K562 (cell line): Measurements from ENCODE around the gene TENT4B. TPM values are rescaled to one million over a fixed set of nuclear protein-coding genes. Genes with fewer than 3 reads are reported as not detected.
A peak's percentile ranks its signal among the peaks of the same experiment; 100 is the strongest.

Experiments
- ARID3B ChIP-seq: fragments of 250-450 bp; sonication (Bioruptor Pico); IDR thresholded peaks from 2 replicates; pipeline ENCODE4 v1.4.0; 2020; ENCODE audit warnings: borderline replicate concordance
- CBX2 ChIP-seq: fragments of 200-600 bp; sonication (generic); IDR thresholded peaks from one replicate; pipeline ENCODE4 v1.6.1; 2012; ENCODE audit warnings: mild to moderate bottlenecking, low read length, inconsistent platforms; ENCODE audit not compliant: insufficient read depth, poor library complexity, severe bottlenecking
- COPS2 ChIP-seq: fragments of 450-650 bp; conservative IDR thresholded peaks from 2 replicates; pipeline ENCODE4 v1.6.1; 2016; ENCODE audit warnings: mild to moderate bottlenecking, moderate library complexity
- CTCFL ChIP-seq: IDR thresholded peaks from 2 replicates; pipeline ENCODE4 v1.6.1; 2011; ENCODE audit warnings: borderline replicate concordance, low read depth, mild to moderate bottlenecking, moderate library complexity, low read length; ENCODE audit not compliant: insufficient read depth, poor library complexity, severe bottlenecking
- ELF1 ChIP-seq: fragments of 200-800 bp; sonication (Bioruptor generic); IDR thresholded peaks from 2 replicates; pipeline ENCODE4 v1.6.1; 2016; ENCODE audit warnings: missing genetic modification characterization, missing compliant biosample characterization
- HINFP ChIP-seq: fragments of 450-650 bp; conservative IDR thresholded peaks from 2 replicates; pipeline ENCODE4 v1.6.1; 2016; ENCODE audit warnings: missing genetic modification characterization, low read depth, mild to moderate bottlenecking, control low read depth, missing compliant biosample characterization
- HNRNPLL ChIP-seq: fragments of 200-400 bp; formaldehyde crosslinking; IDR thresholded peaks from 2 replicates; pipeline ENCODE4 v1.6.1; 2017; ENCODE audit warnings: low read length, low read depth, mild to moderate bottlenecking; ENCODE audit not compliant: poor library complexity, severe bottlenecking
- KAT7 ChIP-seq: sonication (generic); formaldehyde crosslinking; IDR thresholded peaks from 2 replicates; pipeline ENCODE4 v1.8.0; 2022; ENCODE audit warnings: missing genetic modification reagents, mild to moderate bottlenecking, borderline replicate concordance
- MAFK ChIP-seq: IDR thresholded peaks from 2 replicates; pipeline ENCODE4 v1.6.1; 2011; ENCODE audit warnings: low read length, improper control_type of control experiment
- MTA2 ChIP-seq: fragments of 450-650 bp; IDR thresholded peaks from 2 replicates; pipeline ENCODE4 v1.6.1; 2016; ENCODE audit warnings: low read depth
- NFIX ChIP-seq: fragments of 250-450 bp; sonication (Bioruptor Pico); IDR thresholded peaks from 2 replicates; pipeline ENCODE4 v1.4.0; 2020; ENCODE audit warnings: low read depth, mild to moderate bottlenecking, moderate library complexity
- NFYB ChIP-seq: IDR thresholded peaks from 2 replicates; pipeline ENCODE4 v1.6.1; 2011; ENCODE audit warnings: mild to moderate bottlenecking, moderate library complexity; ENCODE audit not compliant: insufficient read length; ENCODE audit errors: extremely low read depth
- POLR2AphosphoS5 ChIP-seq: IDR thresholded peaks from 2 replicates; pipeline ENCODE4 v1.6.1; 2011; ENCODE audit warnings: mild to moderate bottlenecking, low read depth, low read length, moderate library complexity; ENCODE audit not compliant: control insufficient read depth, insufficient read depth
- RAD51 ChIP-seq: fragments of 450-650 bp; IDR thresholded peaks from 2 replicates; pipeline ENCODE4 v1.7.1; 2016; ENCODE audit warnings: low read depth, mild to moderate bottlenecking, borderline replicate concordance
- SMARCA5 ChIP-seq: fragments of 450-650 bp; IDR thresholded peaks from 2 replicates; pipeline ENCODE4 v1.6.1; 2016
- SP2 ChIP-seq: IDR thresholded peaks from 2 replicates; pipeline ENCODE4 v1.6.1; 2011; ENCODE audit warnings: mild to moderate bottlenecking, low read depth, low read length, moderate library complexity; ENCODE audit not compliant: poor library complexity, severe bottlenecking; ENCODE audit errors: extremely low read depth
- TCF7 ChIP-seq: sonication (generic); IDR thresholded peaks from 2 replicates; pipeline ENCODE4 v1.6.1; 2016; ENCODE audit warnings: antibody characterized with exemption, borderline replicate concordance
- TGIF2 ChIP-seq: sonication (generic); formaldehyde crosslinking; IDR thresholded peaks from 2 replicates; pipeline ENCODE4 v1.8.1; 2022; ENCODE audit warnings: mild to moderate bottlenecking, missing genetic modification reagents, moderate library complexity
- ZNF263 ChIP-seq: sonication (generic); formaldehyde crosslinking; IDR thresholded peaks from 2 replicates; pipeline ENCODE4 v1.8.0; 2022; ENCODE audit warnings: mild to moderate bottlenecking, missing genetic modification reagents, borderline replicate concordance
- ZSCAN29 ChIP-seq: fragments of 450-650 bp; IDR thresholded peaks from 2 replicates; pipeline ENCODE4 v1.6.1; 2017
- polyA plus RNA-seq, 8 experiments: library from polyadenylated mRNA; depleted of rRNA in 4 of 8; stranded (reverse) in 5 of 8; unstranded in 3 of 8; fragments of >200 nt; fragmentation: Nextera tagmentation in 2 of 8; fragmentation: Illumina TruSeq in 1 of 8; extraction: Ambion mirVana in 2 of 8; extraction: Trizol in 1 of 8; gene quantifications; 2 replicates each; pipeline versions ENCODE4 v1.2.1 to v1.2.3, GENCODE V29; 2011 to 2014; ENCODE audit warnings: inconsistent platforms in 1 of 8, missing spikeins in 1 of 8
- total RNA-seq, 7 experiments: library from RNA; depleted of rRNA in 6 of 7; stranded (reverse); fragments of >200 nt in 6 of 7; fragmentation: Illumina TruSeq in 2 of 7; extraction: Trizol in 2 of 7; gene quantifications; 2 replicates each; pipeline versions ENCODE4 v1.2.1 to v1.2.3, GENCODE V29; 2011 to 2021; ENCODE audit warnings: low replicate concordance in 1 of 7

The TENT4B gene
- total and polyA plus RNA-seq, 9 of the 15 experiments (the other 6 are each of a cell fraction or from before 2014, with no cell fraction given) = 5.2 to 8.4 (median 7.0) TPM

GRCh38 chr16:50280932-50281331 lies 127.8 kb downstream of the TENT4B start (continued):
- TF ChIP-seq POLR2AphosphoS5 (no peak), NFYB (no peak), ARID3B (CRISPR knock-in tag) (no peak), CTCFL (no peak), HNRNPLL (no peak), MAFK (no peak), ELF1 (no peak), SP2 (no peak), COPS2 (no peak), HINFP (no peak), NFIX (CRISPR knock-in tag) (peak; percentile 72), MTA2 (no peak), SMARCA5 (no peak), ZNF263 (CRISPR knock-in tag) (no peak), KAT7 (CRISPR knock-in tag) (no peak), ZSCAN29 (no peak), RAD51 (no peak), CBX2 (no peak), TCF7 (no peak), TGIF2 (no peak)
